B cell (primary cell): ENCODE measurements around the gene AMOTL1.

Source experiments
- CTCF ChIP-seq: fragments of 200-600 bp; IDR thresholded peaks from one replicate; pipeline ENCODE4 v1.8.0; 2022; ENCODE audit warnings: antibody characterized with exemption, mild to moderate bottlenecking
- EZH2 ChIP-seq: IDR thresholded peaks from 2 replicates; pipeline ENCODE4 v1.6.1; 2012; ENCODE audit warnings: borderline replicate concordance, low read depth, mild to moderate bottlenecking, moderate library complexity, low read length; ENCODE audit not compliant: insufficient read depth, poor library complexity, severe bottlenecking

GRCh38 chr11:94759522-94759921 lies 8.6 kb upstream of the AMOTL1 start:
- TF ChIP-seq CTCF (no peak), EZH2 (no peak)
